ENCODE data around the gene PTPRZ1. TPM values are rescaled to one million over a fixed set of nuclear protein-coding genes. Genes with fewer than 3 reads are reported as not detected.

The PTPRZ1 gene
- total RNA-seq, 1 experiment from 2014 or later = 0.37 TPM

- no TSS peak for BruUV-seq (replicated peaks)
- Histone ChIP-seq H2AFZ (no peak overlapping the region), H3K36me3 (ENCODE audit: low read depth) (no peaks in the 10 kb centered on the region), H3K4me2 (no peak overlapping the region), H3K27me3 (ENCODE audit: insufficient read depth, low read depth) (peaks cover 22% of the 10 kb centered on the region; the same call in 1 of the 2 replicates), H3F3A (ENCODE audit: insufficient read depth, low read depth) (no peaks in the 10 kb centered on the region), H4K20me1 (ENCODE audit: insufficient read depth) (no peaks in the 10 kb centered on the region), H3K27ac (no peak overlapping the region), H3K4me1 (replicated peaks; ENCODE audit: insufficient read depth) (no peaks in the 10 kb centered on the region), H3K79me2 (ENCODE audit: low read depth) (no peaks in the 10 kb centered on the region), H3K9me2 (ENCODE audit: insufficient read depth) (no peaks in the 10 kb centered on the region), H3K9me3 (ENCODE audit: insufficient read depth, low read depth) (no peaks in the 10 kb centered on the region), H3K4me3 (no peak overlapping the region)
- ChIA-PET CTCF (no interaction called here), POLR2A (ENCODE audit: unreplicated experiment) (no interaction called here)
- TF ChIP-seq EZH2 (IDR thresholded peaks at IDR 0.05; ENCODE audit: low read depth) (no peak), CTCF (conservative IDR thresholded peaks at IDR 0.05) (no peak)
- intact Hi-C loops (cut with micrococcal nuclease; ENCODE audit: unreplicated experiment) = no loop called here
- DNase-seq = no peak
These were observed 3.9 kb downstream of the PTPRZ1 start for GRCh38 chr7:121876656-121877500.

DNA sequence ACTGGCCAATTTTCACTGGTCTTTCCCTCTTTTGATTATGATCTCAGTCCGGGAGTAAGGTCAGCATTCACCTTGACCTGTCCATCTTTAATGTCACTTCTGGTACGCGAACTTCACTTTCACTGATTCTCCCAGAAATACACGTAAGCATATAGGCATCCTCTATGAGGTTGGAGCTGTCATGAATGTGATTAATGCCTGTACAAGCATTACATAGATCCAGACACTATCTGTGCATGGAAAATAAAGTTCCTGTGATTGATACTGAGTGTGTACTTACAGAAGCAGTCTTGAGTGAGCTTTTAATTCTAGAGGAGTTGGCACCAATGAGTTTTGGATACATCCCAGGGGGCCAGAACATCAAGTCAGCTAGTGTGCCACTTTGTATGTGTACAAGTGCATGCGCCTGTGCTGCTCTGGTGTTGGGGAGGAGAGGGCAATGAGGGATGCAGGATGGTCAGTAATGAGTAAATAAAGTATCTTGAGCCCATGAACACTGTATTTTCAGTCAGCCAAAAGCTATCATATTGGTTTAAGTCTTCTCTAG, 6.0 kb downstream of the PTPRZ1 start:
- H3K4me3 ChIP-seq = no peak overlapping the region
- peaks cover 2% of the 10 kb centered on the region; the same call in 1 of the 2 replicates for H3K27me3 ChIP-seq (ENCODE audit: insufficient read depth, low read depth)
- no peak overlapping the region for H3K4me2 ChIP-seq
- BruUV-seq (replicated peaks) = no TSS peak
- H3K79me2 ChIP-seq (ENCODE audit: low read depth) = no peaks in the 10 kb centered on the region
- ChIA-PET POLR2A (ENCODE audit: unreplicated experiment) (no interaction called here), CTCF (no interaction called here)
- no peaks in the 10 kb centered on the region for H3K9me3 ChIP-seq (ENCODE audit: insufficient read depth, low read depth)
- no peak overlapping the region for H3K27ac ChIP-seq
- no peaks in the 10 kb centered on the region for H3K36me3 ChIP-seq (ENCODE audit: low read depth)
- no peak overlapping the region for H2AFZ ChIP-seq
- no peaks in the 10 kb centered on the region for H4K20me1 ChIP-seq (ENCODE audit: insufficient read depth)
- DNase-seq = no peak
- no peaks in the 10 kb centered on the region for H3F3A ChIP-seq (ENCODE audit: insufficient read depth, low read depth)
- no peaks in the 10 kb centered on the region for H3K4me1 ChIP-seq (replicated peaks; ENCODE audit: insufficient read depth)
- TF ChIP-seq EZH2 (IDR thresholded peaks at IDR 0.05; ENCODE audit: low read depth) (no peak), CTCF (conservative IDR thresholded peaks at IDR 0.05) (no peak)
- intact Hi-C loops (cut with micrococcal nuclease; ENCODE audit: unreplicated experiment) = no loop called here
- H3K9me2 ChIP-seq (ENCODE audit: insufficient read depth) = no peaks in the 10 kb centered on the region

DNA sequence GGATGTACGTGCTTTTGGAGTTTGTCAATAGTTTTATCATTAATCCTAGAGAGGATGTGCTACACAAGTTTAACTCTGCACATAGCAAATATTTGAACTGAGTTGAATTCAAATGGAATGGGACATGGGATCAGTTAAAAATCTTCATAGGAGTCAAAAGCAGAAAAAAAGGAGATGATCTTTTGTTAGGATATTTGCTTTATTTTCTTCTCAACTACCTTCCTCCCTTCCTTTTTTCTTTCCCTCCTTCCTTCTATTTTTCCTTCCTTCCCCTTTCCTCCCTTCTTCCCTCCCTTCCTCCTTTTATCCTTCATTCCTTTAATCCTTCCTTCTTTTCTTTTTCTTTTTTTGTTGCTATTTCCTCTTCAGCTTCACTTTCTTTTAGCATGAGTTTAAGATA, 6.6 kb downstream of the PTPRZ1 start:
- no peak for DNase-seq
- Histone ChIP-seq H3K9me3 (ENCODE audit: insufficient read depth, low read depth) (no peaks in the 10 kb centered on the region), H3K9me2 (ENCODE audit: insufficient read depth) (no peaks in the 10 kb centered on the region), H3K4me3 (no peak overlapping the region), H3K79me2 (ENCODE audit: low read depth) (no peaks in the 10 kb centered on the region), H3F3A (ENCODE audit: insufficient read depth, low read depth) (no peaks in the 10 kb centered on the region), H2AFZ (no peak overlapping the region), H3K4me1 (replicated peaks; ENCODE audit: insufficient read depth) (no peaks in the 10 kb centered on the region), H3K4me2 (no peak overlapping the region), H3K27ac (no peak overlapping the region), H3K36me3 (ENCODE audit: low read depth) (no peaks in the 10 kb centered on the region), H3K27me3 (ENCODE audit: insufficient read depth, low read depth) (no peaks in the 10 kb centered on the region; the same call in 1 of the 2 replicates), H4K20me1 (ENCODE audit: insufficient read depth) (no peaks in the 10 kb centered on the region)
- no TSS peak for BruUV-seq (replicated peaks)
- POLR2A ChIA-PET (ENCODE audit: unreplicated experiment) = no interaction called here
- CTCF ChIA-PET = no interaction called here
- intact Hi-C loops (cut with micrococcal nuclease; ENCODE audit: unreplicated experiment) = no loop called here
- TF ChIP-seq CTCF (conservative IDR thresholded peaks at IDR 0.05) = no peak
- TF ChIP-seq EZH2 (IDR thresholded peaks at IDR 0.05; ENCODE audit: low read depth) = no peak
